Heart left ventricle (tissue), 16 donors: ENCODE data around the gene JAKMIP1. TPM values are rescaled to one million over a fixed set of nuclear protein-coding genes. Genes with fewer than 3 reads are reported as not detected.

ENCODE experiments used
- ATAC-seq, 4 donors: fragments of 200-7000 bp; cut with Tn5 transposase; one replicate each; pipeline ENCODE4 v1.9.1; 2020 to 2022; ENCODE audit warnings: moderate library complexity in 4 of 4, mild to moderate bottlenecking in 3 of 4, moderate number of reproducible peaks in 1 of 4
- DNase-seq, 5 donors: peaks; one replicate each; pipeline ENCODE4 v3.0.0-alpha.2; 2020
- H3K27ac ChIP-seq, 12 donors: fragments of 200-600 bp; sonication (generic) in 4 of 12; one replicate each; pipeline versions ENCODE4 v1.5.0 to v1.8.0; 2016 to 2022; ENCODE audit warnings: mild to moderate bottlenecking in 2 of 12
- H3K27me3 ChIP-seq, 9 donors: fragments of 200-600 bp; sonication (generic) in 2 of 9; one replicate each; pipeline versions ENCODE4 v1.5.1 to v1.8.0; 2016 to 2022; ENCODE audit warnings: mild to moderate bottlenecking in 3 of 9
- H3K36me3 ChIP-seq, 9 donors: fragments of 200-600 bp; sonication (generic) in 2 of 9; one replicate each; pipeline versions ENCODE4 v1.5.0 to v1.8.0; 2018 to 2022; ENCODE audit warnings: mild to moderate bottlenecking in 2 of 9
- H3K4me1 ChIP-seq, 12 donors: fragments of 200-600 bp; sonication (generic) in 4 of 12; one replicate each; pipeline versions ENCODE4 v1.5.0 to v1.8.0; 2016 to 2022; ENCODE audit warnings: mild to moderate bottlenecking in 3 of 12
- H3K4me3 ChIP-seq, 12 donors: fragments of 200-600 bp; sonication (generic) in 4 of 12; one replicate each; pipeline versions ENCODE4 v1.5.0 to v1.8.0; 2017 to 2022; ENCODE audit warnings: mild to moderate bottlenecking in 9 of 12, moderate library complexity in 4 of 12
- H3K9me3 ChIP-seq, 12 donors: fragments of 200-600 bp; sonication (generic) in 4 of 12; one replicate each; pipeline versions ENCODE4 v1.5.0 to v1.8.0; 2016 to 2022; ENCODE audit warnings: mild to moderate bottlenecking in 1 of 12
- CTCF ChIP-seq, 12 donors: fragments of 200-600 bp; sonication (generic) in 4 of 12; IDR thresholded peaks; one replicate each; pipeline versions ENCODE4 v1.5.0 to v1.8.0; 2018 to 2022; ENCODE audit warnings: antibody characterized with exemption in 12 of 12, mild to moderate bottlenecking in 5 of 12
- POLR2A ChIP-seq, 2 donors: fragments of 450-650 bp; IDR thresholded peaks; one replicate each; pipeline ENCODE4 v1.6.1; 2017; ENCODE audit warnings: antibody characterized with exemption in 2 of 2, mild to moderate bottlenecking in 2 of 2, moderate library complexity in 2 of 2
- WGBS, 4 donors: extraction: QIAGEN DNeasy Blood & Tissue Kit in 2 of 4; methylation state at CpG; one replicate each; pipeline versions ENCODE4 v1.1.5 to v1.1.7; 2013 to 2018; 5-methylcytosine and 5-hydroxymethylcytosine counted together
- intact Hi-C, 10 donors: fragments of 100-400 bp; cut with DNase I; formaldehyde crosslinking; loops; one replicate each; pipeline versions ENCODE4 v1.11.1 to v1.14.2; 2022
- polyA plus RNA-seq, 2 donors: library from polyadenylated mRNA; stranded (reverse); fragments of 200-250 nt; gene quantifications; one replicate each; pipeline ENCODE4 v1.2.3, GENCODE V29; 2013
- total RNA-seq, 9 donors: library from RNA; depleted of rRNA in 2 of 9; stranded (reverse); fragments of >200 nt in 2 of 9; fragmentation: NEBNext Ultra II Directional in 3 of 9; extraction: Animal tissue kit (Norgen Biotek cat#: 25700) in 3 of 9; gene quantifications; one replicate each; pipeline versions ENCODE4 v1.1.0 to v1.2.4, GENCODE V29; 2016 to 2023
- donor health status: ischemic (EF 13 %, LVEDD 7.1; RV severe dilation, severe dysfunction).
- donor health status: healthy with polysubstance abuse.
- donor health status: DM: no; HTN: yes; CAD: no.
- donor health status: DM: no; HTN: no; CAD: no.
- donor health status: ischemic (EF 25% LVEDD 6.9; RV normal size, moderate dysfunction).
- donor health status: ischemic (EF 25% LVEDD 5.7; RV mildly dilated, moderate dysfunction).
- donor health status: healthy.
- donor health status: DM: yes; HTN: yes; CAD: no.
- donor health status: ischemic (EF 35%, LVEDD 5.7; RV mildly dilated, moderate dysfunction).
- donor health status: nonischemic (EF 11% LVEDD 7.7; RV severe dilation, severe dysfunction).
- donor health status: DM: yes; HTN: yes; CAD: no.
- donor health status: PGD.
- donor health status: ischemic (EF 29% LVEDD 5.4; RV normal size, mild dysfunction).
- donor health status: nonischemic (EF 23%, LVEDD 6.1; RV moderate dilation, normal function).

JAKMIP1 gene
- total and polyA plus RNA-seq, 11 donors: 0.01 to 0.99 (median 0.23) TPM; not detected in 6

- ATAC-seq (no peak), DNase-seq (no peak)
- H3K4me3 ChIP-seq: no peak overlapping the region
- H3K27ac ChIP-seq: no peak overlapping the region
- H3K9me3 ChIP-seq: no peaks in the 10 kb centered on the region
- 71 to 79% (median 75%) methylated on average over 15 to 16 of the region's 16 CpGs for WGBS, 4 donors
- H3K4me1 ChIP-seq: no peaks in the 10 kb centered on the region
- H3K27me3 ChIP-seq: peaks cover 0 to 15% (median 4%) of the 10 kb centered on the region in 9 donors
- TF ChIP-seq CTCF (IDR thresholded peaks at IDR 0.05): no peak
- TF ChIP-seq POLR2A (IDR thresholded peaks at IDR 0.05): no peak
- H3K36me3 ChIP-seq: no peaks in the 10 kb centered on the region
- intact Hi-C loops: no loop called here
Measured at GRCh38 chr4:6228158-6229067, 28.1 kb upstream of the JAKMIP1 start.

DNA sequence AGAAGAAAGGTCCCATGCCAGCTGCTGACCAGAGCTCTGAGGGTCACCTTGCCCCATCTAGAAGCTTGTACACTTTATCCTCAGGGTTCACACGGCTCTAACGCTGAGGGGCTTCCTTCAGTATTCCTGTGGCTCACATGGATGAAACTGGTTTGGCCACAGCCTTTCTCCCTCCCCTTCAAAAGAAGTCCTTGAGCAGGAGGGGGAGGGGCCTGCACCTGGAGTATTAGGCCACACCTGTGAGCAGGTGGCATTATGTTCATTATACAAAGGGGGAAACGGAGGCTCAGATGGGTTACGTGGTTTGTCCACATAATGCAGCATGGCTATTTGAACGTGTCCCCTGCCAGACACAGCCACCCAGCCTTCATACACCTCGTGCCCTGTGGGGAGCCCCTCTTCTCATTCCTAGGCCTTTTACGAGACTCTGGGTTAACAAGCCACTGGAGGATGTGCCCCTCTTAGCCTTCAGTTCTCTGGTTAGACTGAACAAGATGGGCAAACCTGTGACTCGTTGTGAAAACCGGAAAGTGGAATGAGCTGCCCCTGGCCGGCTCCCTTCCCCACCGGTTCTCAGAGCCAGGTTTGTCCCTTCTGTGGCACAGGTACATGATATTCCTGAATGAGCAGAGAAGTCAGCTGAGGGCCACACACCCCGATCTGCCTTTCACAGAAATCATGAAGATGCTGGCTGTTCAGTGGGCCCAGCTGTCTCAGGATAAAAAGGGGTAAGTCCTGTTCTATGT lies 27.2 kb upstream of the JAKMIP1 start:
- peaks cover 0 to 2% (median 0%) of the 10 kb centered on the region in 12 donors for H3K9me3 ChIP-seq
- TF ChIP-seq POLR2A (IDR thresholded peaks at IDR 0.05): no peak
- no peak for TF ChIP-seq CTCF (IDR thresholded peaks at IDR 0.05)
- H3K27ac ChIP-seq: no peak overlapping the region
- no peak for ATAC-seq
- intact Hi-C loops: no loop called here
- H3K36me3 ChIP-seq: no peaks in the 10 kb centered on the region
- peaks cover 0 to 23% (median 8%) of the 10 kb centered on the region in 9 donors for H3K27me3 ChIP-seq
- no peaks in the 10 kb centered on the region for H3K4me1 ChIP-seq
- no peak for DNase-seq
- WGBS, 4 donors: 66 to 77% (median 76%) methylated on average over 12 of the region's 12 CpGs
- H3K4me3 ChIP-seq: no peak overlapping the region

DNA sequence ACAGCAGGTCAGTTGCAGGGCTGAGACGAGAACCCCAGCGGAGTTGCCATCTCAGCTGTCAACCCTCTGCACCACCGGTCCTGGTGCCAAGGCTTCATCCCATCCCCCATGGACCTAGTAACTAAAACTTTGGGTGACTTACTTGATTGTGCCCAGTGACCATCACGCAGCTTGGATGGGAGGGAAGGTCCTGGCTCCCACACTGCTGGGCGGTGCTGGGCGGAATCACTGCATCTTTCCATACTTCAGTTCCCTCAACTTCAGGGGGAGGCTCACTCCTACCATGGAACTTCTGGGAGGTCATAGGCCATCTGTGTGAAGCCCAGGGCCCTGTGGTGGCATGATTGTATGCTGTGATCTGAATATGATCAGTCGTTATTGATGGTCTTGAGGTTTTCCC lies 26.2 kb upstream of the JAKMIP1 start:
- DNase-seq (no peak), ATAC-seq (no peak)
- Histone ChIP-seq H3K4me3 (no peak overlapping the region), H3K27ac (no peak overlapping the region), H3K4me1 (peaks cover 0 to 7% (median 0%) of the 10 kb centered on the region in 12 donors), H3K27me3 (peaks cover 7 to 33% (median 19%) of the 10 kb centered on the region in 9 donors), H3K36me3 (no peaks in the 10 kb centered on the region), H3K9me3 (peaks cover 0 to 8% (median 0%) of the 10 kb centered on the region in 12 donors)
- intact Hi-C loops: no loop called here
- 77 to 87% (median 84%) methylated on average over 7 of the region's 7 CpGs for WGBS, 4 donors
- TF ChIP-seq CTCF (IDR thresholded peaks at IDR 0.05) (no peak), POLR2A (IDR thresholded peaks at IDR 0.05) (no peak)

- ATAC-seq (no peak), DNase-seq (no peak)
- no peak overlapping the region for H3K4me3 ChIP-seq
- peaks cover 0 to 8% (median 0%) of the 10 kb centered on the region in 12 donors for H3K9me3 ChIP-seq
- H3K4me1 ChIP-seq: peaks cover 0 to 9% (median 0%) of the 10 kb centered on the region in 12 donors
- no peaks in the 10 kb centered on the region for H3K36me3 ChIP-seq
- no peak overlapping the region for H3K27ac ChIP-seq
- peaks cover 7 to 44% (median 26%) of the 10 kb centered on the region in 9 donors for H3K27me3 ChIP-seq
- TF ChIP-seq CTCF (IDR thresholded peaks at IDR 0.05) (no peak), POLR2A (IDR thresholded peaks at IDR 0.05) (no peak)
- intact Hi-C loops: no loop called here
- WGBS, 4 donors: 26 to 41% (median 36%) methylated on average over 7 of the region's 7 CpGs
Measured at GRCh38 chr4:6225469-6225868, 25.1 kb upstream of the JAKMIP1 start.
